GM19035 (cell line): Measurements from ENCODE around the gene OR8B4.
"Not testable (repeated sequence)": the region's sequence is repeated elsewhere in the genome, so short reads cannot be mapped to it uniquely, and the experiment has no call there.

Experiments
- ATAC-seq: cut with Tn5 transposase; IDR thresholded peaks from one replicate; pipeline ENCODE4 v1.9.1; 2021; ENCODE audit not compliant: unreplicated experiment

OR8B4 gene

DNA sequence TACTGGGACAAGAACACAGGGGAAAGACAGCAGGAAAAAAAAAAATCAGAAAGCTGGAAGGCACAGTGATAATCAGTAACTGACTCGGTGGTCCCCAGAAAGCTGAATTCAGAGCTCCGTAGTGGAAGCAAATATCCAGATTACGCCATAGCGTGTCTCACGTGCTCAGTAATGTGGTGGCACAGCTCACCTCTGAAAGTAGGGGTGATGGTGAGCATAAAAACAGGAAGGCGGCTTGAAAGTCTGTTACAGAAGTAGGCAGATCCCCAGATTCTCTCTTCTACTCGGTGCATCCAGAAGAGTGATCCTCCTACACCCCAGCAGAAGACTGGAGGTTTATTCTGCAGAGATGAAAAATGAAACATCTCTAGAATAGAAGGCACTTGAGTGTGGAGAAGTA is 14.8 kb downstream of the OR8B4 start:
- ATAC-seq: no peak

DNA sequence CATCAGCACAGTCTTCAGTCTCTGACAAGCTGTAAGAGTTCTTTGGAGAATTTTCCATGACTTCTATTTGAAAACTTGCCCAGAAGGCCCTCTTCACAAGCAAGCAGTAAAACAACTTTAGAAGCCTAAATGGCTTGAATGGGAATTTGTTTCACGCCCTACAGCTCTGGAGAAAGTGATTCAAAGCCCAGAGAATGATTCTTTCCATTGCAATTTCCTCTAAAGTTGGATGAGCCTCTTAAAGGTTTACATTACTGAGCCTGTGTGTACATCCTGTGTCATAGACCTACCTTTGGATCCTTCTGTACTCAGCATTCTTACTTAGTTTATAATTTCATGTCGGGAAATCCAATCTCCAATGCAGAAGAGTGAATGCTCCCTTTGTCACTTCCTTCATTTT is 19.1 kb downstream of the OR8B4 start:
- no peak for ATAC-seq

DNA sequence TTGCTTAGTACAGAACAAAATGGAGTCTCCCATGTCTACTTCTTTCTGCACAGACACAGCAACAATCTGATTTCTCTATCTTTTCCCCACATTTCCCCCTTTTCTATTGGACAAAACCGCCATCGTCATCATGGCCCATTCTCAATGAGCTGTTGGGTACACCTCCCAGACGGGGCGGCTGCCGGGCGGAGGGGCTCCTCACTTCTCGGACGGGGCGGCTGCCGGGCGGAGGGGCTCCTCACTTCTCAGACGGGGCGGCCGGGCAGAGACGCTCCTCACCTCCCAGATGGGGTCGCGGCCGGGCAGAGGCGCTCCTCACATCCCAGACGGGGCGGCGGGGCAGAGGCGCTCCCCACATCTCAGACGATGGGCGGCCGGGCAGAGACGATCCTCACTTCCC is 21.5 kb downstream of the OR8B4 start:
- ATAC-seq: not testable (repeated sequence)

DNA sequence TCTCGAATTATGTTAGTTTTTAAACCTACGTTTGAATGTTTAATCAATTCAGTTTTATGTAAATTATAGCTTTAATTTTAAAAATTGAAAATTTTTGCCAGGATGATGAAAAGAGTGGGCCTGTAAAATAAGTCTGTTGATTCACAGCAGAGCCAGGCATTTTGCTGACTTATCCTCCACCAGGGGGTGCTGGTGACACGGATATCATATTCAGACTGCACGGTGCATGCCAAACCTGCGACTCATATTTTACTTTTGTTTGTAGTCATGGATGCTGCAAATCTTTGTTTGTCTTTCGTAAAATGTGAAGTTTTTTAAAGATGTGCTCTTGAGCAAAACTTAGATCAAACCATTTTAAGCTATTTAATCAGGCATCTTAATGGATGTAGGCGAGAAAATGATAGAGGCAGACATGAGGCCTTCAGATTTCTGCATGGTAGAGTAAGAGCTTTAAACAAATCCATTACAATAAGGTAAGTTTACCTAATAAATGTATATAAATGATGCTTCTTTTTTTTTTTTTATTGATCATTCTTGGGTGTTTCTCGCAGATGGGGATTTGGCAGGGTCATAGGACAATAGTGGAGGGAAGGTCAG is 22.2 kb downstream of the OR8B4 start:
- peak; percentile 98 for ATAC-seq

DNA sequence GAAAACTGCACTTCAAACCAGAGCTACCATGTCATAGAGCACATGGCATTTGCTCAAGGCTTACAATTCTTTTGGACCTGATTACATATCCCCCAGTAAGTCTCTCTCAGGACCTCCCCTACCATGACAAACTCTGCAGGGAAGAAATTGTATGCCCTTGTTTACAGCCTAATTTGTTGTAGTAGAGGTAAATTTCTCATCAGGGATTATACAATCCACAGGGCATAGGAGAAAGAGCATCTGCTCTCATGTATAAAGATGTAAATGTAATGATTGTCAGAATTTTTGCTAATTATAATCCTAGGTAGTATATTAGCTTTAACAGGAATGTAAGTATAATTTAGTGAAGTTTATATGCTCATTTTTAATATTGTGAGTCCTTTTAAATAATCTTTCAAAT is 25.7 kb downstream of the OR8B4 start, which contains the start of gene OR8B3:
Gene OR8B3 (minus strand): TSS at position 101 of the 400 bp plus-strand sequence. CDS start 1,673 bp downstream, outside the sequence.
- no peak for ATAC-seq

DNA sequence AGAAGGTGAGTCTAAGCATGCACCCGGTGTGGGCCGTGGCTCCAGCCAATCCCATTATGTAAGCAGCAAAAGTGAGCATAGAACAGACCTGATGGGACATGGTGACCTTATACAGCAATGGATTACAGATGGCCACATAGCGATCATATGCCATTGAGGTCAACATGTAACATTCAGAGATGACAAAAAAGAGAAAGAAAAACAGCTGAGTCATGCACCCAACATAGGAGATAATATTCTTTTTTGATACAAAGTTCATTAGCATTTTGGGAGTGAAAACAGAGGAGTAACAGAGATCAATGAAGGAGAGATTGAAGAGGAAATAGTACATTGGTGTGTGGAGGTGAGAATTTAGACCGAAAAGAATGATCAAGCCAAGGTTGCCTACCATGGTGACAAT is 27.8 kb downstream of the OR8B4 start:
- not testable (repeated sequence) for ATAC-seq

DNA sequence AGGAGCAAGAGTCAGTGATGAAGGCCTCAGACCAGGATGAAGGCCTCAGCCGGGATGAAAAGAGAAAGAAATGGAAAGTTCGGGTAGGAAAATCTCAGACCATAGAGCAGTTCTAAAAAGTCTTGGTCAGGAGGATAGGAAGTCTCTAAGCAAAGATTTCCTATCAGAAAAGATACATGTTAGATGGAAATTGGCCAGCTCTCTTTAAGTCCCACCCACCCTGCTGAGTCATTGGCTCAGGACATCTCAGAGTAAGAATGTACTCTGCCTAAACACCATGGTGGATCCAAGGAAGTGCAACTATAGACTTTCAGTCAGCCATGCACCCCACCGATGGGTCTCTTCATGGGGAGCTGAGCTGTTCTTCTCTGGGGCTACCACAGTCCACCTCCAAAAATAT is 30.3 kb downstream of the OR8B4 start:
- no peak for ATAC-seq

DNA sequence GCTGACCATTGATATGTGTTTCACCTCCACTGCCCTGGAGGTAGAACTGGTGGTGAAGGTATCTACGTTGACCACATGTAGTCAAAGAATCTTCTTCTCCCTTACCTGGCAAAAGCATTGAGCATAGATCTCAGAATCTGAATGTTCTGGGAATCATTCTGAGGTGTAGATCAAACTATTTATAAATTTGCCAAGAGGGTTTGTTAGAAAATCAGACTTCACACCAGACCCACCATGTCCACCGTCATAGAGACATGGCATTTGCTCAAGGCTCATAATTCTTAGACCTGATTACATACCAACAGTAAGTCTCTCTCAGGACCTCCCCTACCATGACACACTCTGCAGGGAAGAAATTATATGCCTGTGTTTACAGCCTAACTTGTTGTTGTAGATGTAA is 40.3 kb downstream of the OR8B4 start, which contains the start of gene OR8B2:
Gene OR8B2 (minus strand): TSS at position 101 of the 400 bp plus-strand sequence. CDS start 1,156 bp downstream, outside the sequence.
- no peak for ATAC-seq

DNA sequence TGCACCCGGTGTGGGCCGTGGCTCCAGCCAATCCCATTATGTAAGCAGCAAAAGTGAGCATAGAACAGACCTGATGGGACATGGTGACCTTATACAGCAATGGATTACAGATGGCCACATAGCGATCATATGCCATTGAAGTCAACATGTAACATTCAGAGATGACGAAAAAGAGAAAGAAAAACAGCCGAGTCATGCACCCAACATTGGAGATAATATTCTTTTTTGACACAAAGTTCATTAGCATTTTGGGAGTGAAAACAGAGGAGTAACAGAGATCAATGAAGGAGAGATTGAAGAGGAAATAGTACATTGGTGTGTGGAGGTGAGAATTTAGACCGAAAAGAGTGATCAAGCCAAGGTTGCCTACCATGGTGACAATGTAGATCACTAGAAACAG is 41.8 kb downstream of the OR8B4 start:
- ATAC-seq: not testable (repeated sequence)

DNA sequence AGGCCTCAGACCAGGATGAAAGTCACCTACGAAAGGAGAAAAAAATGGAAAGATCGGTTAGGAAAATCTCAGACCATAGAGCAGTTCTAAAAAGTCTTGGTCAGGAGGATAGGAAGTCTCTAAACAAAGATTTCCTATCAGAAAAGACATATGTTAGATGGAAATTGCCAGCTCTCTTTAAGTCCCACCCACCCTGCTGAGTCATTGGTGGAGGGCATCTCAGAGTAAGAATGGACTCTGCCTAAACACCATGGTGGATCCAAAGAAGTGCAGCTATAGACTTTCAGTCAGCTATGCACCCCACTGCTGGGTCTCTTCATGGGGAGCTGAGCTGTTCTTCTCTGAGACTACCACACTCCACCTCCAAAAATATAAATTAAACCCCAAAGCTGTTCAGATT is 44.1 kb downstream of the OR8B4 start:
- ATAC-seq: no peak

DNA sequence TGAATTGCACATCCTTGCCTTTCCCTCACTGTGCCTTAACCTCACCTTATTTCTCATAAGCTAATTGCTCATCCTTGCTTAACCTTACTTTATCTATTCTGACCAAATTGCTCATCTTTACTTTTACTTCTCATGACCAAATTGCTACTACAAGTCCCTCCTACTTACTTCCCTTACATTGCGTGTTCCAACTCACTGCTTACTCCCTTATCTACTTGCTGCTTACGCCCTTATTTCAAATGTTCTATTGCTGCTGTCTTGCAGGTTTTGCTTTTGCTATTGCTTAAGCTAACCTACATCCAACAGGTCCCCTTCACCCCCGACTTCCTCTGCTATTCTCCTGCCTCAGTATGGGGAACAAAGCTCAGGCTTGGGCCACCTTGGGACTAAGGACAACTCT is 48.4 kb downstream of the OR8B4 start:
- ATAC-seq: no peak
